HepG2 (cell line): Measurements from ENCODE around the gene CCDC9B.
A peak's percentile ranks its signal among the peaks of the same experiment; 100 is the strongest.

ENCODE experiments used
- BORCS8-MEF2B ChIP-seq: sonication (generic); formaldehyde crosslinking; IDR thresholded peaks from 2 replicates; pipeline ENCODE4 v1.8.0; 2022; ENCODE audit warnings: mild to moderate bottlenecking, missing genetic modification reagents
- CTCF ChIP-seq: sonication (generic); formaldehyde crosslinking; IDR thresholded peaks from 2 replicates; pipeline ENCODE4 v1.5.0; 2020; ENCODE audit warnings: mild to moderate bottlenecking, missing genetic modification reagents, moderate library complexity
- JUN ChIP-seq: sonication (generic); formaldehyde crosslinking; IDR thresholded peaks from 2 replicates; pipeline ENCODE4 v1.4.0; 2020; ENCODE audit warnings: mild to moderate bottlenecking, missing genetic modification reagents
- NCOA2 ChIP-seq: sonication (generic); formaldehyde crosslinking; IDR thresholded peaks from 2 replicates; pipeline ENCODE4 v1.8.0; 2022; ENCODE audit warnings: inconsistent platforms
- PATZ1 ChIP-seq: sonication (generic); formaldehyde crosslinking; IDR thresholded peaks from 2 replicates; pipeline ENCODE4 v1.4.0; 2020; ENCODE audit warnings: missing genetic modification reagents
- RNF2 ChIP-seq: fragments of 450-650 bp; conservative IDR thresholded peaks from 2 replicates; pipeline ENCODE4 v1.6.1; 2016; ENCODE audit warnings: low read depth
- SIX1 ChIP-seq: sonication (generic); formaldehyde crosslinking; IDR thresholded peaks from 2 replicates; pipeline ENCODE4 v1.4.0; 2020; ENCODE audit warnings: missing genetic modification reagents, borderline replicate concordance
- STAT6 ChIP-seq: sonication (generic); formaldehyde crosslinking; IDR thresholded peaks from 2 replicates; pipeline ENCODE4 v1.4.0; 2020; ENCODE audit warnings: missing genetic modification reagents, mild to moderate bottlenecking, borderline replicate concordance
- TP53 ChIP-seq: sonication (generic); formaldehyde crosslinking; conservative IDR thresholded peaks from 2 replicates; pipeline ENCODE4 v1.4.0; 2020; ENCODE audit warnings: missing genetic modification reagents

- TF ChIP-seq STAT6 (CRISPR knock-in tag) (no peak), CTCF (CRISPR knock-in tag) (peak; percentile 73), TP53 (CRISPR knock-in tag) (no peak), JUN (CRISPR knock-in tag) (no peak), PATZ1 (CRISPR knock-in tag) (peak; percentile 34; the same call in 1 of the 2 replicates), SIX1 (CRISPR knock-in tag) (no peak), NCOA2 (no peak), RNF2 (no peak), BORCS8-MEF2B (CRISPR knock-in tag) (no peak)
These were observed 19.8 kb downstream of the CCDC9B start for GRCh38 chr15:40320931-40321371.
